Sigmoid colon (tissue), 7 donors: ENCODE results near the gene CDK5. TPM values are rescaled to one million over a fixed set of nuclear protein-coding genes. Genes with fewer than 3 reads are reported as not detected.

ENCODE experiments used
- DNase-seq: peaks from one replicate; pipeline ENCODE4 v3.0.0-alpha.2; 2019
- H3K27ac ChIP-seq, 4 donors: fragments of 200-600 bp; sonication (generic); one replicate each; pipeline ENCODE4 v1.5.1; 2016 to 2019; ENCODE audit warnings: mild to moderate bottlenecking in 1 of 4
- H3K27me3 ChIP-seq, 3 donors: fragments of 200-600 bp; sonication (generic); one replicate each; pipeline ENCODE4 v1.5.1; 2019; ENCODE audit warnings: mild to moderate bottlenecking in 1 of 3
- H3K36me3 ChIP-seq, 4 donors: fragments of 200-600 bp; sonication (generic); one replicate each; pipeline ENCODE4 v1.5.1; 2016 to 2019
- H3K4me1 ChIP-seq, 4 donors: fragments of 200-600 bp; sonication (generic); one replicate each; pipeline ENCODE4 v1.5.1; 2017 to 2019
- H3K4me3 ChIP-seq, 4 donors: fragments of 200-600 bp; sonication (generic); one replicate each; pipeline ENCODE4 v1.5.1; 2017 to 2019; ENCODE audit warnings: mild to moderate bottlenecking in 2 of 4, moderate library complexity in 1 of 4
- H3K9me3 ChIP-seq, 4 donors: fragments of 200-600 bp in 3 of 4; sonication (generic) in 3 of 4; one replicate each; pipeline versions ENCODE4 v1.5.1 to v1.6.1; 2013 to 2019
- EP300 ChIP-seq, 4 donors: sonication (generic); formaldehyde crosslinking; IDR thresholded peaks; one replicate each; pipeline ENCODE4 v1.6.1; 2017; ENCODE audit warnings: antibody characterized with exemption in 4 of 4
- POLR2A ChIP-seq, 2 donors: fragments of 450-650 bp; IDR thresholded peaks; one replicate each; pipeline ENCODE4 v1.6.1; 2016; ENCODE audit warnings: antibody characterized with exemption in 2 of 2, mild to moderate bottlenecking in 2 of 2, moderate library complexity in 2 of 2
- POLR2AphosphoS5 ChIP-seq, 4 donors: sonication (generic); formaldehyde crosslinking; IDR thresholded peaks; one replicate each; pipeline ENCODE4 v1.6.1; 2017; ENCODE audit warnings: antibody characterized with exemption in 4 of 4
- WGBS, 2 donors: extraction: QIAGEN DNeasy Blood & Tissue Kit; methylation state at CpG; one replicate each; pipeline ENCODE4 v1.1.7; 2013; 5-methylcytosine and 5-hydroxymethylcytosine counted together
- intact Hi-C: fragments of 100-400 bp; cut with DNase I; formaldehyde crosslinking; loops from one replicate; pipeline ENCODE4 v1.15.1; 2023
- polyA plus RNA-seq, 3 donors: library from polyadenylated mRNA; stranded (reverse); fragments of 200-250 nt; gene quantifications; one replicate each; pipeline ENCODE4 v1.2.3, GENCODE V29; 2013
- total RNA-seq, 4 donors: library from RNA; depleted of rRNA; stranded (reverse); fragments of >200 nt; gene quantifications; one replicate each; pipeline ENCODE4 v1.1.0, GENCODE V29; 2016
- TF ChIP-seq, protein P1 (sequence below), 4 experiments: fragments of 450-650 bp in 3 of 4; fragments of 200-600 bp in 1 of 4; IDR thresholded peaks; one replicate each; pipeline ENCODE4 v1.5.1; 2016 to 2019; ENCODE audit warnings: antibody characterized with exemption in 4 of 4, mild to moderate bottlenecking in 3 of 4, moderate library complexity in 2 of 4
- donor health status: healthy with polysubstance abuse.
- donor health status: Bipolar disorder and iron deficiency.
- donor health status: healthy.

The CDK5 gene
- total and polyA plus RNA-seq, 7 donors, result 6.0 to 10.6 (median 8.2) TPM

GRCh38 chr7:151025924-151026671 lies 31.6 kb downstream of the CDK5 start:
- intact Hi-C loops, result loop anchor here (5.0 kb wide), 1 partner anchor 59 kb away; no protein-coding TSS in a partner anchor
- WGBS, 2 donors, result 86 to 90% methylated on average over 4 of the region's 4 CpGs

GRCh38 chr7:151024435-151025056 lies 33.2 kb downstream of the CDK5 start, which contains the start of gene ATG9B:
Gene ATG9B, minus strand, starts transcription at chr7:151024494. Its CDS starts 71 bp downstream, at chr7:151024423.
- no peak for TF ChIP-seq POLR2A (IDR thresholded peaks at IDR 0.05)
- no peak for TF ChIP-seq EP300 (IDR thresholded peaks at IDR 0.05)
- TF ChIP-seq, protein P1, sequence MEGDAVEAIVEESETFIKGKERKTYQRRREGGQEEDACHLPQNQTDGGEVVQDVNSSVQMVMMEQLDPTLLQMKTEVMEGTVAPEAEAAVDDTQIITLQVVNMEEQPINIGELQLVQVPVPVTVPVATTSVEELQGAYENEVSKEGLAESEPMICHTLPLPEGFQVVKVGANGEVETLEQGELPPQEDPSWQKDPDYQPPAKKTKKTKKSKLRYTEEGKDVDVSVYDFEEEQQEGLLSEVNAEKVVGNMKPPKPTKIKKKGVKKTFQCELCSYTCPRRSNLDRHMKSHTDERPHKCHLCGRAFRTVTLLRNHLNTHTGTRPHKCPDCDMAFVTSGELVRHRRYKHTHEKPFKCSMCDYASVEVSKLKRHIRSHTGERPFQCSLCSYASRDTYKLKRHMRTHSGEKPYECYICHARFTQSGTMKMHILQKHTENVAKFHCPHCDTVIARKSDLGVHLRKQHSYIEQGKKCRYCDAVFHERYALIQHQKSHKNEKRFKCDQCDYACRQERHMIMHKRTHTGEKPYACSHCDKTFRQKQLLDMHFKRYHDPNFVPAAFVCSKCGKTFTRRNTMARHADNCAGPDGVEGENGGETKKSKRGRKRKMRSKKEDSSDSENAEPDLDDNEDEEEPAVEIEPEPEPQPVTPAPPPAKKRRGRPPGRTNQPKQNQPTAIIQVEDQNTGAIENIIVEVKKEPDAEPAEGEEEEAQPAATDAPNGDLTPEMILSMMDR (IDR thresholded peaks at IDR 0.05), result no peak
- TF ChIP-seq POLR2AphosphoS5 (IDR thresholded peaks at IDR 0.05), result no peak
- Histone ChIP-seq H3K9me3 (no peaks in the 10 kb centered on the region), H3K4me1 (peaks cover 0 to 15% (median 10%) of the 10 kb centered on the region in 4 donors), H3K36me3 (no peaks in the 10 kb centered on the region), H3K27ac (no peak within 1 kb of the TSS), H3K4me3 (no peak within 1 kb of the TSS), H3K27me3 (peaks cover 0 to 15% (median 0%) of the 10 kb centered on the region in 3 donors)
- DNase-seq, result no peak
- intact Hi-C loops, result loop anchor here (5.0 kb wide), 1 partner anchor 57 kb away; no protein-coding TSS in a partner anchor
- 78 to 85% methylated on average over 4 of the region's 4 CpGs for WGBS, 2 donors

More at GRCh38 chr7:151025924-151026671, 31.6 kb downstream of the CDK5 start:
- Histone ChIP-seq H3K36me3 (no peaks in the 10 kb centered on the region), H3K27me3 (peaks cover 0 to under 1% (median 0%) of the 10 kb centered on the region in 3 donors), H3K4me3 (no peak overlapping the region), H3K4me1 (peaks cover 0 to 23% (median 15%) of the 10 kb centered on the region in 4 donors), H3K9me3 (no peaks in the 10 kb centered on the region), H3K27ac (no peak overlapping the region)
- DNase-seq, result no peak
- TF ChIP-seq POLR2A (IDR thresholded peaks at IDR 0.05) (no peak), EP300 (IDR thresholded peaks at IDR 0.05) (no peak), POLR2AphosphoS5 (IDR thresholded peaks at IDR 0.05) (no peak)
- TF ChIP-seq, protein P1 (IDR thresholded peaks at IDR 0.05), result no peak

DNA sequence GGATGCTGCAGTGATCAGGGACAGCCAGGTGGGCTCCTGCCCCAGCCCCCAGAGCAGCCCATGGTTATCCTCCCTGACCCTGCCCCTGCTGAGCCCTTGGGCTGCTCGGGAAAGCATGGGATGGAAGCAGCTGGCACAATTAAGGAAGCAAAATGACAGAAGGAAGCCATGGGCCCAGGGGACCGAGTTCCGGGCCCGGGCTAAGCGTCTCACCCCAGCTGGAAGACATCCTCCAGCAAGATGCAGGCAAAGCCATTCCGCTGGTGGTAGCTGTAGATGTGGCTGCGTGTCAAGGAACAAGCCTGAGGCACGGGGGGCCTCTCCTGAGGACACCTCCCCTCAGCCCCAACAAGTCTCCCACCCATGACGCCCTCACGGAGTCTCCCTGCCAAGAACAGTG lies 34.5 kb downstream of the CDK5 start:
- TF ChIP-seq POLR2AphosphoS5 (IDR thresholded peaks at IDR 0.05), result no peak
- no peak for TF ChIP-seq POLR2A (IDR thresholded peaks at IDR 0.05)
- no peak for TF ChIP-seq EP300 (IDR thresholded peaks at IDR 0.05)
- TF ChIP-seq, protein P1 (IDR thresholded peaks at IDR 0.05), result no peak
- peaks cover 0 to 16% (median 12%) of the 10 kb centered on the region in 4 donors for H3K4me1 ChIP-seq
- peaks cover 0 to 27% (median 0%) of the 10 kb centered on the region in 3 donors for H3K27me3 ChIP-seq
- H3K4me3 ChIP-seq, result no peak overlapping the region
- intact Hi-C loops, result no loop called here
- DNase-seq, result no peak
- WGBS, 2 donors, result 82 to 84% methylated on average over 10 of the region's 10 CpGs
- H3K27ac ChIP-seq, result no peak overlapping the region
- no peaks in the 10 kb centered on the region for H3K36me3 ChIP-seq
- no peaks in the 10 kb centered on the region for H3K9me3 ChIP-seq

GRCh38 chr7:151020231-151020630 lies 37.5 kb downstream of the CDK5 start:
- peaks cover 7 to 57% (median 27%) of the 10 kb centered on the region in 3 donors for H3K27me3 ChIP-seq
- WGBS, 2 donors, result 54 to 56% methylated on average over 7 of the region's 7 CpGs
- DNase-seq, result no peak
- no peak overlapping the region for H3K4me3 ChIP-seq
- intact Hi-C loops, result no loop called here
- H3K36me3 ChIP-seq, result no peaks in the 10 kb centered on the region
- no peak overlapping the region for H3K27ac ChIP-seq
- peaks cover 0 to 19% (median 17%) of the 10 kb centered on the region in 4 donors for H3K4me1 ChIP-seq
- no peaks in the 10 kb centered on the region for H3K9me3 ChIP-seq
- TF ChIP-seq POLR2AphosphoS5 (IDR thresholded peaks at IDR 0.05) (no peak), EP300 (IDR thresholded peaks at IDR 0.05) (no peak), POLR2A (IDR thresholded peaks at IDR 0.05) (no peak)
- TF ChIP-seq, protein P1 (IDR thresholded peaks at IDR 0.05), result no peak
